GM19397 (cell line): Measurements from ENCODE around the gene GLTP.
"Not testable (repeated sequence)": the region's sequence is repeated elsewhere in the genome, so short reads cannot be mapped to it uniquely, and the experiment has no call there.

Experiments
- ATAC-seq: cut with Tn5 transposase; IDR thresholded peaks from one replicate; pipeline ENCODE4 v1.9.1; 2021; ENCODE audit warnings: mild to moderate bottlenecking, moderate library complexity; ENCODE audit not compliant: unreplicated experiment

GLTP gene

GRCh38 chr12:109880043-109880931 lies at the start of gene GLTP:
Gene GLTP, minus strand, starts transcription at chr12:109880541. Its CDS starts 167 bp downstream, at chr12:109880374.
- peak; percentile 95 for ATAC-seq

GRCh38 chr12:109929326-109929725 lies 49.0 kb upstream of the GLTP start:
- not testable (repeated sequence) for ATAC-seq

GRCh38 chr12:109928058-109928656 lies 47.8 kb upstream of the GLTP start:
- no peak for ATAC-seq

GRCh38 chr12:109927622-109928021 lies 47.3 kb upstream of the GLTP start:
- ATAC-seq = no peak

GRCh38 chr12:109926488-109927210 lies 46.3 kb upstream of the GLTP start:
- ATAC-seq = no peak

- no peak for ATAC-seq
Observed at GRCh38 chr12:109926016-109926415, 45.7 kb upstream of the GLTP start.

- ATAC-seq = no peak
Observed at GRCh38 chr12:109925185-109925840, 45.0 kb upstream of the GLTP start.

- ATAC-seq = no peak
Observed at GRCh38 chr12:109923481-109924245, 43.3 kb upstream of the GLTP start.

- ATAC-seq = no peak
Observed at GRCh38 chr12:109923038-109923437, 42.7 kb upstream of the GLTP start.

GRCh38 chr12:109921982-109922381 lies 41.6 kb upstream of the GLTP start:
- no peak for ATAC-seq

- no peak for ATAC-seq
Observed at GRCh38 chr12:109920261-109920780, 40.0 kb upstream of the GLTP start.

GRCh38 chr12:109919456-109919855 lies 39.1 kb upstream of the GLTP start:
- no peak for ATAC-seq

GRCh38 chr12:109916045-109916444 lies 35.7 kb upstream of the GLTP start:
- ATAC-seq = no peak

- no peak for ATAC-seq
Observed at GRCh38 chr12:109915171-109916040, 35.1 kb upstream of the GLTP start.

GRCh38 chr12:109914461-109914860 lies 34.1 kb upstream of the GLTP start:
- no peak for ATAC-seq

GRCh38 chr12:109912855-109913321 lies 32.5 kb upstream of the GLTP start:
- no peak for ATAC-seq

- ATAC-seq = no peak
Observed at GRCh38 chr12:109910969-109911348, 30.6 kb upstream of the GLTP start.

- no peak for ATAC-seq
Observed at GRCh38 chr12:109910254-109910968, 30.1 kb upstream of the GLTP start.
